HG03442 (cell line): ENCODE data around the gene CDKN1A.
A peak's percentile ranks its signal among the peaks of the same experiment; 100 is the strongest.

Experiments
- ATAC-seq: cut with Tn5 transposase; IDR thresholded peaks from one replicate; pipeline ENCODE4 v1.9.1; 2021; ENCODE audit warnings: mild to moderate bottlenecking, moderate library complexity; ENCODE audit not compliant: unreplicated experiment

CDKN1A gene

GRCh38 chr6:36655085-36655724, 23.3 kb upstream of the CDKN1A start:
- no peak for ATAC-seq

GRCh38 chr6:36656441-36656840, 22.1 kb upstream of the CDKN1A start:
- no peak for ATAC-seq

GRCh38 chr6:36657271-36657670, 21.2 kb upstream of the CDKN1A start:
- ATAC-seq = no peak

- no peak for ATAC-seq
Measured at GRCh38 chr6:36657942-36658544, 20.5 kb upstream of the CDKN1A start.

- no peak for ATAC-seq
Measured at GRCh38 chr6:36659271-36659670, 19.2 kb upstream of the CDKN1A start.

- ATAC-seq = no peak
Measured at GRCh38 chr6:36660771-36661471, 17.6 kb upstream of the CDKN1A start.

GRCh38 chr6:36662380-36662779, 16.1 kb upstream of the CDKN1A start:
- no peak for ATAC-seq

GRCh38 chr6:36662827-36663256, 15.7 kb upstream of the CDKN1A start:
- no peak for ATAC-seq

GRCh38 chr6:36663504-36664446, 14.7 kb upstream of the CDKN1A start:
- no peak for ATAC-seq

GRCh38 chr6:36665180-36665579, 13.3 kb upstream of the CDKN1A start:
- ATAC-seq = no peak

GRCh38 chr6:36666287-36666686, 12.2 kb upstream of the CDKN1A start:
- ATAC-seq = no peak

GRCh38 chr6:36666826-36667591, 11.5 kb upstream of the CDKN1A start:
- peak; percentile 68 for ATAC-seq

- no peak for ATAC-seq
Measured at GRCh38 chr6:36668591-36668990, 9.9 kb upstream of the CDKN1A start.

GRCh38 chr6:36669002-36669401, 9.5 kb upstream of the CDKN1A start:
- no peak for ATAC-seq

- ATAC-seq = no peak
Measured at GRCh38 chr6:36670271-36670670, 8.2 kb upstream of the CDKN1A start.

GRCh38 chr6:36671687-36672375, 6.7 kb upstream of the CDKN1A start:
- ATAC-seq = no peak

GRCh38 chr6:36673882-36674281, 4.6 kb upstream of the CDKN1A start:
- no peak for ATAC-seq

- ATAC-seq = no peak
Measured at GRCh38 chr6:36674942-36675341, 3.6 kb upstream of the CDKN1A start.

GRCh38 chr6:36676141-36677058, 2.1 kb upstream of the CDKN1A start:
- ATAC-seq = no peak
